ENCODE measurements around the gene DRAXIN.

The DRAXIN gene

DNA sequence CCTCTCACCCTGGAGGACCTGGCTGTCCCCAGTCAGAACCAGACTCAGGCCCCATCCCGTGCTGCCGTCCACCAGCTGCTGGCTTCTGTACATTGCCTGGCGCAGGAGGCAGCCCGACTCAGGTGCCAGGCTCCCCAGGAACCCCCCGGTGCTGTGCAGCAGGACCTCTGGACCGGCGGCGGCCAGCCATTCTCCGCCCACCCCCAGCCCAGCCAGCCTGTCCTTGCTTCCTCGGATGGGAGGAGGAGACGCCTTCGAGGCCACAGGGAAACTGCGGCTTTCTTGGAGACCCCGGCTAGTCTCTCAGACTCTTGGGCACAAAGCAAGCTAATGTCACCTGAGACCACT lies 74.9 kb downstream of the DRAXIN start:
- no peak for DNase-seq

DNA sequence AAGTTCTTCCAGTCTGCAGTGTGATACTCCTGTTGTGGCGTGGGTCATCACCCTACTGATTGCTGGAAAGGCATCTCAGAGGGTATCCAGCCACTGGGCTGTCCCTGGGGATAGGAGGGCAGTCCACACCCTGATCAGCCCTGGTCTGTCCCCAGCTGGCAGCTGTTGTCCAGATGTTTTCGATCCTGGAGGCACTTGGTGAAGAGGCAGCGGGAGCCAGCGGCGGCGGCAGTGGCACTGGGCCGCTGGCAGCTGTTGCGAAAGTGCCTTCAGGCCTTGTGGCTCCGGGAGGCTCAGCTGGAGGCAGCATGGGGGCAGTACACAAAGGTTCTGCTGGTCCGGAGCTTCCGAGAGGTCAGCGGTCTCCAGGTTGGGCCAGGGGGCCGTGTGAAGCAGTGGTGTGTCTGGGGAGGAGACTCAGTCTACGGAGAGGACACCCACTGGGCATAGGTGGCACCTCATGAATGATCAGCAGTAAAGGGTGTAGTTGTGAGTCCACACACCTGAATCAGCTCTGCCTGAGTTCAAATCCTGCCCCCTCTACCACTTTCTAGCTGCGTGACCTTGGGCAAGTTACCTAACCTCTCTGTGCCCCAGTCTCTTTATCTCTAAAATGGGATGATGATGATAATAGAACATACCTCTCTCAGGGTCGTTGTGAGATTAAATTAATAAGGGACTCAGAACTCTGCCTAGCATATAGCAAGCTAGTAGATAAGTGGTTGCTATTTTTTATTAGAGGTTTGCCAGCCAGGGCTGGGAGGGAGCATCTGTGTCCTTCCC lies 76.6 kb downstream of the DRAXIN start:
- no peak for DNase-seq

DNA sequence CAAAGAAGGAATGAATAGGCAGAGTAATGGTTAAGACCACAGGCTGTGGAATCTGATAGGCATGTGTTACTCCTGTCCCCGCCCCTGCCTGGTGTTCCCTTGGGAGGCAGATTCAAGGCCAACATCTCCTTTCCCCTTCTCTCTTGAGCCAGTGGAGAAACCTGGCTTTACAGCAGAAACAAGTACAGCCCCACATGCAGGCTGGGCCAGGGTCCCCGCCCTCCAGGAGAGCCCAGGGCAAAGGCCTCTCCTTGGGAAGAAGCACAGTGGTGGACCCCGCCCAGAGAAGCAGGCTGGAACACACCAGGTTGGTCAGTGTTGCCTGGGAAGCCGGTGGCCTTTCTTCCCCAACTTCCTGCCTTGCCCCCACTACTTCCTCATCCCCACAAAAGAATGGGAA lies 77.3 kb downstream of the DRAXIN start:
- no peak for DNase-seq

DNA sequence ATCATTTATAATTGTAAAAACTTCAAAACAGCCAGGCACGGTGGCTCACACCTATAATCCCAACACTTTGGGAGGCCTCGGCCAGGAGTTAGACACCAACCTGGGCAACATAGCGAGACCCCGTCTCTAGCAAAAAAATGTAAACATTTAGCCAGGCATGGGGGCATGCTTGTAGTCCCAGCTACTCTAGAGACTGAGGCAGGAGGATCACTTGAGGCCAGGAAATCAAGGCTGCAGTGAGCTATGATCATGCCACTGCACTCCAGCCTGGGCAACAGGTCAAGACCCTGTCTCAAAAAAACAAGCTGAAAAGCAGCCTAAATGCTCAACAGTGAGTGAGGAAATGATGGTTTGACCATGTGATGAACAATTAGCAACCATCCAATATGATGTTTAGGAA lies 77.8 kb downstream of the DRAXIN start:
- no peak for DNase-seq

DNA sequence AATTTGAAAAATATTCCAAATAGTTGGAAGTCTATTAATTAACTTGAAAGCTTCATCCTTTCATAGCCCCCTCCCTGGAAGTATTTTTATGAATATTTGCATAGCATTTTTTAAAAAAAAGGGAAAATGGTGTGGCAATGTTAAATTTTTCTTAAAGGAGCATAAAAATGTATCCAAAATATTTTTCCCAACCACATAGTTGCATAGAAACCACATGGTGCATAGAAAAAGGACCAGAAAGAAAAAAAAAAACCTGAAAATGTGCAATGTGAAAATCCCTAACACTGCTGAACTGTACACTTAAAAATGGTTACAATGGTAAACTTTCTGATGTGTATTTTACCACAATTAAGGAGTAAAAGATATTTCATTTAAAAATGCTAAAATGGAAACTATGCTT lies 78.5 kb downstream of the DRAXIN start:
- no peak for DNase-seq

DNA sequence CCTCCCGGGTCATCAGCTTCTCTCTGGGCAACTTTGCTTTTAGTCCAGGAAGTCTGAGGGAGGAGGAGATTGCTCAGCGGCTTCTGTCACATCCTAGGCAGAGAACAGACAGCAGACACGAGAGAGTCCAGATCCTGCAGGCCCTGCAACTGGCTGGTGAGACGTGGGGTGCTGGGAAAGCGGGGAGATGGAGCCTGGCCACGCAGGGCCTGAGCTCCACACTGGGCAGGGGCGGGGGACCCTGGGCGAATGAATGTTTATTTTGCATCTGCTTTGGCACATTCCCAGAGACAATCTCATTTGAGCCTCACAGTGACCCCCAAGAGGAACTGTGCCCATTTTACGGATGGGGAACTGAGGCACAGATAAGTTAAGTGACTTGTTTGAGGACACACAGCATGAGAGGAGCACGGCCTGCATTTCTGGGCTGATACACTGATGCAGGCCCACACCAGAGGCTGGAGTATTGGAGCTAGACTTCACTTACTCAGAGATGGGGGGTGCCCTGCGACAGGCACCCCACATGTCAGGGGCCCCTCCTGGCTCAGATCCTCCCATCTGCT lies 80.1 kb downstream of the DRAXIN start:
- no peak for DNase-seq

DNA sequence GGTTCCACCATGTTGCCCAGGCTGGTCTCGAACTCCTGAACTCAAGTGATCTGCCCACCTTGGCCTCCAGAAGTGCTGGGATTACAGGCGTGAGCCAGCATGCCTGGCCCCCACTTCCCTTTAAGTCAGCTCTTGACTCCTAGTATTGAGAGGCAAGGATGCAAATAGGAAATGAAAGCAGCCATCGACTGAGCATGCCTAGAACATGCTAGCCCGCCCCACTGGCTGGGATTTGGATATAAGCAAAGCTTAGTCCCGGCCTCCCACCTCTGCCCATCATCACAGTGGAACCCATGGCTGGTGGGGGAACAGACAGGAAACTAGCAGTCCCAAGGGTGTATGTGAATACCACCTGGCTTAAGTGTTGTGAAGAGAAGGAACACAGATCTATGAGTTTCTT lies 80.9 kb downstream of the DRAXIN start:
- DNase-seq: no peak

DNA sequence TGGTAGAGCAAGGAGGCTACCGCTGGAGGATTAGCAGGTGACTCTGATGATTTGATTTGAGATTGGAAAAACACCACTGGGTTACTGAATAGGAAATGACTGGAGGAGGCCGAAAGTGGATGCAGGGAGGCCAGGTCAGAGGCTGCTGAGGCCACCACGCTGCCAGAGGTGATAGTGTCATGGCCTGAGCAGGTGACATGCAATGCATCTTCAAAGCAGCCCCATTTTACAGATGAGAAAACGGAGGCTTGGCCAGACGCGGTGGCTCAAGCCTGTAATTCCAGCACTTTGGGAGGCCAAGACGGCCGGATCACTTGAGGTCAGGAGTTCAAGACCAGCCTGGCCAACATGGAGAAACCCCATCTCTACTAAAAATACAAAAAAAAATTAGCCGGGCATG lies 83.2 kb downstream of the DRAXIN start:
- no peak for DNase-seq
